Cardiac fibroblast (primary cell): Measurements from ENCODE around the gene SCARB1.

Source experiments
- DNase-seq, 2 donors: peaks; one replicate each; pipeline versions ENCODE4 v3.0.0 to v3.0.0-alpha.2; 2010; ENCODE audit warnings: low read depth in 2 of 2
- H3K4me3 ChIP-seq, 2 donors: replicated peaks in 1 of 2; 1 replicate in 1 of 2; 2 replicates in 1 of 2; pipeline ENCODE4 v1.5.1; 2011; ENCODE audit warnings: low read depth in 2 of 2, low read length in 2 of 2, mild to moderate bottlenecking in 2 of 2, moderate library complexity in 1 of 2
- TF ChIP-seq, protein P1 (sequence below): IDR thresholded peaks from one replicate; pipeline ENCODE4 v1.5.1; 2011; ENCODE audit warnings: low read depth, mild to moderate bottlenecking, low read length, inconsistent platforms

The SCARB1 gene

DNA sequence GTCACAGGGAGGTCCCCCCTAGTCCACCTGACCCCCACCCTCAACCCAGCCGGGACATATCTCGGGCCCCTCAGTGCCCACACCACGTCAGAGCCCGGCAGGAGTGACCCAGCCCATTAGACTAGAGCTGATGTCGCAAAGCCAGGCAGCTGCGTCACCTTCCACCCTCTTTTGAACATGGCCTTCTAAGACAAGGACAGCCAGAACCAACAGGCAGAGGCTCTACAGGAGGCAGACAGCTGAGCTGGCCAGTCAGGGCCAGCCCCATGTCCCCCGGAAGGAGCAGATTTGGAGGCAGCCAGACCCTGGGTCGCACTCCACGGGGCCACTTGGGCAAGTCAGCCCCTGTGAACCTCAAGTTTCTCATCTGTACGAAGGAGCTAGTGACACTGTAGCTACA, 44.1 kb downstream of the SCARB1 start:
- TF ChIP-seq, protein P1, sequence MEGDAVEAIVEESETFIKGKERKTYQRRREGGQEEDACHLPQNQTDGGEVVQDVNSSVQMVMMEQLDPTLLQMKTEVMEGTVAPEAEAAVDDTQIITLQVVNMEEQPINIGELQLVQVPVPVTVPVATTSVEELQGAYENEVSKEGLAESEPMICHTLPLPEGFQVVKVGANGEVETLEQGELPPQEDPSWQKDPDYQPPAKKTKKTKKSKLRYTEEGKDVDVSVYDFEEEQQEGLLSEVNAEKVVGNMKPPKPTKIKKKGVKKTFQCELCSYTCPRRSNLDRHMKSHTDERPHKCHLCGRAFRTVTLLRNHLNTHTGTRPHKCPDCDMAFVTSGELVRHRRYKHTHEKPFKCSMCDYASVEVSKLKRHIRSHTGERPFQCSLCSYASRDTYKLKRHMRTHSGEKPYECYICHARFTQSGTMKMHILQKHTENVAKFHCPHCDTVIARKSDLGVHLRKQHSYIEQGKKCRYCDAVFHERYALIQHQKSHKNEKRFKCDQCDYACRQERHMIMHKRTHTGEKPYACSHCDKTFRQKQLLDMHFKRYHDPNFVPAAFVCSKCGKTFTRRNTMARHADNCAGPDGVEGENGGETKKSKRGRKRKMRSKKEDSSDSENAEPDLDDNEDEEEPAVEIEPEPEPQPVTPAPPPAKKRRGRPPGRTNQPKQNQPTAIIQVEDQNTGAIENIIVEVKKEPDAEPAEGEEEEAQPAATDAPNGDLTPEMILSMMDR: no peak
- DNase-seq: no peak
- H3K4me3 ChIP-seq: no peak overlapping the region

DNA sequence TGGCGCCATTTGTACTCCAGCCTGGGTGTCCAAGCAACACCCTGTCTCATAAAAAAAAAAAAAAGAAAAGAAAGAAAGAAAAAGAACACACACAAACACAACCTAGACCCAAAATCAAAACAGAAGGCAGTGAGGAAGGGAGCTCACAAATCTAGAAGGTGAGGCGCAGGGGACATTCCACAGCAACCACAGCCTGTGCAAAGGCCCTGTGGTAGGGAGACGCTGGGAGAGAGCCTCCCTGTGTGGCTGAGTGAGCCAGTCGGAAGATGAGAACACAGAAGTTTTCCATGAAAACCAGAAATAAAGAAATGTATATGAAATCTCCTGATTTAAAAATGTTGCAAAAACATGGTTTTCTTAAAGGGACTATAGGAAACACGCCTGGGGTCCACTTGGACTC, 44.6 kb downstream of the SCARB1 start:
- no peak overlapping the region for H3K4me3 ChIP-seq
- DNase-seq: no peak
- TF ChIP-seq, protein P1: no peak

DNA sequence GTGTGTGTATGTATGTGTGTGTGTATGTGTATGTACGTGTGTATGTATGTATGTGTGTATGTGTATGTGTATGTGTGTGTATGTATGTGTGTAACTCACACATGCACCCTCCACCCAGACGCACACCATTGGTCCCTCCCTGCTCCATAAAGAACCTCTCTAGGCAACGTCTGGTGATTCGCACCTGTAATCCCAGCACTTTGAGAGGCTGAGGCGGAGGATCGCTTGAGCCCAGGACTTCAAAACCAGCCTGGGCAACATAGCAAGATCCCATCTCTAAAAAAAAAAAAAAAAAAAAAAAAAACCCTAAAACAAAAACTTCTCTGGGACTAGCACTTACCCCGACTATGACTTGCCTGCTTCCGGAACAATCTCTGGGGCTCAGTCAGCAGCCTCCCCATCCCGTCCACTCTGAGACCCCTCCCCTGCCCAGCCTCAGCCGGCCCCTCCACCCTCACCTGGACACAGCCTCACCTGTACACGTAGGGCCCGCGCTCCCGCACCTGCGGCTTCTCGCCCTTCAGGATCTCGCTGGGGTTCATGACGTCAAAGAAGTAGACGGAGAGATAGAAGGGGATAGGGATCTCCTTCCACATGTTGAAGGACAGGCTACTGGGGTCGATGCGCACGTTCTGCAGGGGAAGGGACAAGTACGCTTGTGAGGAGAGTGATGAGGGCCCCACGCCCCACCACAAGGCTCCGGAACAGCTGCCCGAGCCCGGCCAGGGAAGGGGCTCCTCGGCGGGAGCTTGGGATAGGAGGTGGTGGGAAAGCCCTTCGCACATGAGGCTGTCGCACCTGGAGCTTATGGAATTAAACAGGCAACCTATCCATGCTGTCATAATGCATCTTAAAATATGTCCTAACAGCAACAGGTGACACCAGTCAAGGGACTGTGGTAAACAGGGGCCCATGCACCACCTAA, 46.3 kb downstream of the SCARB1 start:
- no peak for DNase-seq
- no peak overlapping the region for H3K4me3 ChIP-seq
- TF ChIP-seq, protein P1: no peak

DNA sequence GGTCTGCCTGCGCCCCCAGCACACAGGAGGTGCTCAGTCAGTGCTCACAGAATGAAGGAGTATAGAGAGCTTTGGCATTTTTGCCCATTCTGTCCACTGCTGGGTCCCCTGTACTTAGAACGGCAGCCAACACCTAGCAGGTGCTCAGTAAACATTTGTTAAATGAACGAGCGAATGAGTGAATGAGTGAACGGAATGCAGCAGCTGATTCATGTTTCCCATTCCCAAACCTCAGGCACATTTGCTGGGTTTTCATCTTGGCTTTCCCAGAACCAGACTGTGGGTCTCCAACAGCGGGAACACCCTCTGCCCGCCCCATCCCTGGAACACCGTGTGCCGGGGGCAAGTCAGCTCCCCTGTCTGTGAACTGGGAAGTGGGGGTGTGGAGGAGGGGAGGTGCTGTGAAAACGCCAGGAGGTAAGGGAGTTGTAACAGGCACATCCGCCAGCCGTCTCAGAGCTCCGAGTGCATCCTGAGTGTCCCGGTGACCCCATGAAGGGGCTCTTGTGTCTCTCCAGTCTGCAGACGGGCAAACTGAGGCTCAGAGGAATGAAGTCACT, 47.3 kb downstream of the SCARB1 start:
- DNase-seq: no peak
- TF ChIP-seq, protein P1: no peak
- H3K4me3 ChIP-seq: no peak overlapping the region

DNA sequence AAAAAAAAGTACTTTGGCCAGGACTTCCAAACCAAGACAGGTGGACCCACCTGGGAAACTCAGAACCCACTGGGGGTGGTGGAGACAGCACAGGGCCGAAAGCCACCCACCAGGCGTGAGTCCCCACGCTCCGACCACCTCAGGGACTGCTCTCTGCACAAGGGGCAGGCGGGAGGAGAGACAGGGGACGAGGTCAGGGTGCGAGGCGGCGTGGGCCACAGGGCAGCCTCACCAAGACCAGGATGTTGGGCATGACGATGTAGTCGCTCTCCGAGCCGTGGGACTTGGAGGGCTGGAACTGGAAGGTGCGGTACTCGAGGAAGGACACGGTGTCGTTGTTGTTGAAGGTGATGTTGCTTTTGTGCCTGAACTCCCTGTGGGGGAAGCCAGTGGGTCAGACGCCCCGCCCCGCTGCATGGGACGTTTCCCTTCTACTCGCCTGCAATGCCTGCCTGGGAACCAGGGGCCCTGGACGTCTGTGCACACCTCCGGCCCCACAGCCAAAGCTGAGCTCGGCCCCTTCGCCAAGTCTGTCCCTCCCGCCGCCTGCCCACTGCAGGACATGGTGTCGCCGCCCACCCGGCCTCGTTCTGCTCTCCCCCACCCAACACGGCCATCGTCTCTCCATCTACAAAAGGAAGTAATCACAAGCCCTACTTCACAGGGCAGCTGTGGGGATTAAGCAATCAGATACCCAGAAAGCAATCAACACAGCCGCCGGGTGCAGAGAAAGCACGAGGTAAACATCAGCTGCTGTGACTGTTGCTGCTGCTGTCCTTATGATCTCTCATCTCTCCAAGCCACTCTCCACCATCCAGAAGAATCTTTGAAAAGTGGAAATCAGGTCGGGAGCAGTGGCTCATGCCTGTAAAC, 48.7 kb downstream of the SCARB1 start:
- H3K4me3 ChIP-seq: no peak overlapping the region
- peak in 1 of 2 donors; percentile 14 for DNase-seq
- TF ChIP-seq, protein P1: no peak

DNA sequence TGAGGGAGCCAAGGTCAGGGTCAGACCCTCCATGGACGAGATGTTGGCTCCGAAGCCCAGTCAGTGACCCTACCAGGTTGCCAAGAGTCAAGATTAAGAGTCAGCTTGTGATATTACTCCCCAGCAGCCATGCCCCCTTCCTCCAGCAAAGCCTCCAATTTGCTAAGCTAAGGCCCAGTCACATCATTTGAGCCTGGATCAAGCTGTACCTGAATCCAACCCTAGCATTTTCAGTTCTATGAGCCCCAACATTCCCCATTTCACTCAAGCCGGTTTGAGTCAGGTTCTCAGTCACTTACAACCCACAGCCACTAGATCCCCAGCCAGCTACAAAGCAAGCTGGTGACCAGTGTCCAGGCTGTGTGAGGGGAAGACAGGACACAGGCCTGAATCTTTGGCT, 49.9 kb downstream of the SCARB1 start:
- no peak overlapping the region for H3K4me3 ChIP-seq
- DNase-seq: no peak
- TF ChIP-seq, protein P1: no peak
